GM12878 (cell line): ENCODE measurements around the gene YPEL2.

Experiments
- CBFB ChIP-seq: IDR thresholded peaks from 2 replicates; pipeline ENCODE4 v1.6.1; 2016; ENCODE audit warnings: antibody characterized with exemption, low read depth
- CTCF ChIP-seq, 3 experiments: IDR thresholded peaks in 2 of 3; conservative IDR thresholded peaks in 1 of 3; 2 replicates each; pipeline ENCODE4 v1.5.1; 2011; ENCODE audit warnings: low read depth in 3 of 3, low read length in 3 of 3, mild to moderate bottlenecking in 3 of 3, control low read depth in 2 of 3, moderate library complexity in 2 of 3, inconsistent platforms in 1 of 3, mixed read lengths in 1 of 3; ENCODE audit not compliant: control insufficient read depth in 2 of 3, insufficient read depth in 1 of 3; ENCODE audit errors: extremely low read depth in 1 of 3
- GABPA ChIP-seq: IDR thresholded peaks from 2 replicates; pipeline ENCODE4 v1.6.1; 2014; ENCODE audit warnings: antibody characterized with exemption, low read depth, mild to moderate bottlenecking, inconsistent platforms
- IRF5 ChIP-seq: fragments of 450-650 bp; IDR thresholded peaks from 2 replicates; pipeline ENCODE4 v1.6.1; 2017; ENCODE audit warnings: borderline replicate concordance
- NFIC ChIP-seq: IDR thresholded peaks from 2 replicates; pipeline ENCODE4 v1.6.1; 2012; ENCODE audit warnings: low read depth, mild to moderate bottlenecking, inconsistent platforms, low read length, moderate library complexity
- SMC3 ChIP-seq: IDR thresholded peaks from 2 replicates; pipeline ENCODE4 v1.6.1; 2011; ENCODE audit warnings: low read length, improper control_type of control experiment, borderline replicate concordance
- TF ChIP-seq, protein P1 (sequence below): IDR thresholded peaks from 2 replicates; pipeline ENCODE4 v1.6.1; 2012; ENCODE audit warnings: low read depth, low read length, improper control_type of control experiment
- TF ChIP-seq, protein P2 (sequence below): IDR thresholded peaks from 2 replicates; pipeline ENCODE4 v1.6.1; 2011; ENCODE audit warnings: low read depth, low read length, improper control_type of control experiment, borderline replicate concordance

DNA sequence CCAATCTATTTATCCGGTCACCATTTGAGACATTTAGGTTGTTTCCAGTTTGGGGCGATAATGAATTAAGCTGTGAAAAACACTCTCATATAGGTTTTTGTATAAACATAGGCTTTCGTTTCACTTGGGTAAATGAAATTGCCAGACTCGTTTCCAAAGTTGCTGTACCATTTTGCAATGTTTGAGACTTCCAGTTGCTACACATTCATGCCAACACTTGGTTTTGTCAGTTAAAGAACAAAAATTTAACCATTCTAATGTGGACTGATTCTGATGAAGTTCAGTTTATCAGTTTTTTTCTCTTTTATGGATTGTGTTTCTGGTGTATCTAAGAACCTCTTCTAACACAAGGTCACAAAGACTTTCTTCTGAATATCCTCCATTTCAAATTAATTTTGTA is 52.4 kb downstream of the YPEL2 start:
- TF ChIP-seq SMC3 (no peak), CTCF (IDR thresholded peaks at IDR 0.05 in 2 of 3, conservative IDR thresholded peaks at IDR 0.05 in 1 of 3; ENCODE audit: control insufficient read depth in 2 of 3, extremely low read depth in 1 of 3, insufficient read depth in 1 of 3, low read depth in 3 of 3, low read length in 3 of 3) (no peak), NFIC (no peak), CBFB (no peak), IRF5 (no peak), GABPA (no peak)
- TF ChIP-seq, protein P1, sequence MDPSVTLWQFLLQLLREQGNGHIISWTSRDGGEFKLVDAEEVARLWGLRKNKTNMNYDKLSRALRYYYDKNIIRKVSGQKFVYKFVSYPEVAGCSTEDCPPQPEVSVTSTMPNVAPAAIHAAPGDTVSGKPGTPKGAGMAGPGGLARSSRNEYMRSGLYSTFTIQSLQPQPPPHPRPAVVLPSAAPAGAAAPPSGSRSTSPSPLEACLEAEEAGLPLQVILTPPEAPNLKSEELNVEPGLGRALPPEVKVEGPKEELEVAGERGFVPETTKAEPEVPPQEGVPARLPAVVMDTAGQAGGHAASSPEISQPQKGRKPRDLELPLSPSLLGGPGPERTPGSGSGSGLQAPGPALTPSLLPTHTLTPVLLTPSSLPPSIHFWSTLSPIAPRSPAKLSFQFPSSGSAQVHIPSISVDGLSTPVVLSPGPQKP: no peak
- TF ChIP-seq, protein P2, sequence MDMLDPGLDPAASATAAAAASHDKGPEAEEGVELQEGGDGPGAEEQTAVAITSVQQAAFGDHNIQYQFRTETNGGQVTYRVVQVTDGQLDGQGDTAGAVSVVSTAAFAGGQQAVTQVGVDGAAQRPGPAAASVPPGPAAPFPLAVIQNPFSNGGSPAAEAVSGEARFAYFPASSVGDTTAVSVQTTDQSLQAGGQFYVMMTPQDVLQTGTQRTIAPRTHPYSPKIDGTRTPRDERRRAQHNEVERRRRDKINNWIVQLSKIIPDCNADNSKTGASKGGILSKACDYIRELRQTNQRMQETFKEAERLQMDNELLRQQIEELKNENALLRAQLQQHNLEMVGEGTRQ: no peak
